Measurements from ENCODE around the gene FAM98A. TPM values are rescaled to one million over a fixed set of nuclear protein-coding genes. Genes with fewer than 3 reads are reported as not detected.

The FAM98A gene
- total and polyA plus RNA-seq, 9 of the 15 experiments (the other 6 are each of a cell fraction or from before 2014, with no cell fraction given) = 16.5 to 238 (median 44.6) TPM

- in situ Hi-C loops (cut with MboI) (loop anchor here (25.0 kb wide), 3 partner anchors 186 to 836 kb away; partner anchors contain the start of gene LTBP1), intact Hi-C loops (cut with micrococcal nuclease) (no loop called here)
- peaks cover 0 to 11% of the 10 kb centered on the region in 2 experiments; a peak in 2 of 5 replicates for H3K4me1 ChIP-seq (replicated peaks in 1 of 2; ENCODE audit: control insufficient read depth in 2 of 2, insufficient read depth in 2 of 2, low read length in 2 of 2)
- H3K4me3 ChIP-seq = peak overlapping the region; percentile 96
- under 1% methylated on average over 22 of the region's 23 CpGs for WGBS (ENCODE audit: insufficient coverage, low coverage, missing lambda C conversion rate)
- peak; percentile 54 for FAIRE-seq
- peak overlapping the region; percentile 99 for H3K4me2 ChIP-seq (ENCODE audit: insufficient read depth, low read length)
- H4K20me1 ChIP-seq (replicated peaks; ENCODE audit: control insufficient read depth, insufficient read depth, low read length) = no peaks in the 10 kb centered on the region
- no peaks in the 10 kb centered on the region for H3K9me1 ChIP-seq (ENCODE audit: control insufficient read depth, insufficient read depth, low read length)
- DNase-seq (ENCODE audit: extremely low read depth in 1 of 4, low spot score in 3 of 4) = peak; percentile 35 to 61 (median 54)
- H3K79me2 ChIP-seq (ENCODE audit: control insufficient read depth, insufficient read depth, low read length) = peaks cover 35% of the 10 kb centered on the region
- no TSS peak for BruUV-seq (replicated peaks)
- ChIA-PET POLR2A (interaction anchor here (0.6 to 1.1 kb wide), 5 partner anchors 9 to 26 kb away, joined by 3 to 5 read pairs (median 3); no protein-coding TSS in a partner anchor), CTCF (ENCODE audit: low intra/inter-chr PET ratio) (no interaction called here)
- H3K9ac ChIP-seq (ENCODE audit: insufficient read depth in 1 of 2, low read depth in 2 of 2, low read length in 2 of 2) = peak overlapping the region; percentile 90 to 98
- ATAC-seq = peak; percentile 68
- H3K36me3 ChIP-seq (ENCODE audit: control insufficient read depth, insufficient read depth, low read length) = peaks cover 15% of the 10 kb centered on the region
- H2AFZ ChIP-seq (ENCODE audit: low read depth, low read length) = peak overlapping the region; percentile 96
- H3K27me3 ChIP-seq (ENCODE audit: control insufficient read depth in 2 of 2, insufficient read depth in 2 of 2, low read length in 2 of 2) = no peaks in the 10 kb centered on the region
- peak overlapping the region; percentile 84 for H3K27ac ChIP-seq (ENCODE audit: extremely low read depth, low read depth, low read length)
- no peaks in the 10 kb centered on the region for H3K9me3 ChIP-seq (replicated peaks; ENCODE audit: control insufficient read depth, insufficient read depth, low read depth, low read length)
- TF ChIP-seq MEIS2 (IDR thresholded peaks at IDR 0.05; ENCODE audit: partially characterized antibody) = no peak
- peak; percentile 36; the same call in 1 of the 2 replicates for TF ChIP-seq SMARCA5 (IDR thresholded peaks at IDR 0.05)
- TF ChIP-seq MCM2 (IDR thresholded peaks at IDR 0.05; ENCODE audit: low read depth) = no peak
- peak in 1 of 2 experiments; percentile 86; a peak in 2 of 4 replicates for TF ChIP-seq HDAC1 (IDR thresholded peaks at IDR 0.05)
- TF ChIP-seq CBX5 (IDR thresholded peaks at IDR 0.05; ENCODE audit: borderline replicate concordance, low read depth) = no peak
- TF ChIP-seq ZNF212 (CRISPR knock-in tag; IDR thresholded peaks at IDR 0.05) = no peak
- no peak for TF ChIP-seq MAFG (tag; conservative IDR thresholded peaks at IDR 0.05)
- 0 out of 2 replicates have a peak, but pooled peaks have one; percentile 12 for TF ChIP-seq THAP12 (CRISPR knock-in tag; IDR thresholded peaks at IDR 0.05)
- TF ChIP-seq RB1 (IDR thresholded peaks at IDR 0.05; ENCODE audit: low read depth) = peak; percentile 6; the same call in 1 of the 2 replicates
- peak in 1 of 2 experiments; percentile 20; a peak in 1 of 4 replicates for TF ChIP-seq SIN3A (IDR thresholded peaks at IDR 0.05; ENCODE audit: borderline replicate concordance in 2 of 2, control insufficient read depth in 1 of 2, low read depth in 2 of 2, low read length in 2 of 2)
- TF ChIP-seq MXI1 (IDR thresholded peaks at IDR 0.05; ENCODE audit: low read depth, low read length) = no peak; the same call in 1 of the 2 replicates
- TF ChIP-seq COPS2 (conservative IDR thresholded peaks at IDR 0.05) = no peak
- no peak for TF ChIP-seq NELFE (IDR thresholded peaks at IDR 0.05; ENCODE audit: insufficient read depth, insufficient read length)
- no peak for TF ChIP-seq SOX6 (IDR thresholded peaks at IDR 0.05)
- TF ChIP-seq HNRNPLL (IDR thresholded peaks at IDR 0.05; ENCODE audit: low read depth, low read length, poor library complexity, severe bottlenecking) = no peak
- TF ChIP-seq RHOXF2B (CRISPR knock-in tag; conservative IDR thresholded peaks at IDR 0.05) = no peak
- TF ChIP-seq LEF1 (IDR thresholded peaks at IDR 0.05) = no peak
- no peak for TF ChIP-seq STAT5A (IDR thresholded peaks at IDR 0.05; ENCODE audit: borderline replicate concordance, low read length)
- peak; percentile 58; the same call in 1 of the 2 replicates for TF ChIP-seq SMARCA4 (IDR thresholded peaks at IDR 0.05)
- TF ChIP-seq TRIM24 (IDR thresholded peaks at IDR 0.05) = 0 out of 4 replicates have a peak, but pooled peaks of 1 of the 2 experiments have one; percentile 20
- TF ChIP-seq SREBF1 (IDR thresholded peaks at IDR 0.05; ENCODE audit: borderline replicate concordance, low read depth, low read length) = no peak
- TF ChIP-seq ZNF511 (CRISPR knock-in tag; IDR thresholded peaks at IDR 0.05) = peak; percentile 61
- no peak for TF ChIP-seq ZNF444 (CRISPR knock-in tag; IDR thresholded peaks at IDR 0.05)
These were observed 431 bp downstream of the FAM98A start for GRCh38 chr2:33598561-33599174.
